Kidney epithelial cell (primary cell): ENCODE measurements around the gene ALKBH3. TPM values are rescaled to one million over a fixed set of nuclear protein-coding genes. Genes with fewer than 3 reads are reported as not detected.

Experiments
- DNase-seq: peaks from one replicate; pipeline ENCODE4 v3.0.0-alpha.2; 2010; ENCODE audit warnings: low read depth
- H3K27me3 ChIP-seq: 2 replicates; pipeline ENCODE4 v1.6.0; 2011; ENCODE audit warnings: low read length; ENCODE audit not compliant: control insufficient read depth, insufficient read depth
- H3K36me3 ChIP-seq: 2 replicates; pipeline ENCODE4 v1.5.1; 2011; ENCODE audit warnings: low read length; ENCODE audit not compliant: control insufficient read depth, insufficient read depth
- H3K4me3 ChIP-seq: 2 replicates; pipeline ENCODE4 v1.5.1; 2011; ENCODE audit warnings: low read depth, mild to moderate bottlenecking, control low read depth, low read length
- CTCF ChIP-seq: IDR thresholded peaks from 2 replicates; pipeline ENCODE4 v1.5.1; 2011; ENCODE audit warnings: mild to moderate bottlenecking, moderate library complexity, low read length, control low read depth, inconsistent platforms; ENCODE audit not compliant: insufficient read depth, poor library complexity, severe bottlenecking
- total RNA-seq: library from RNA; depleted of rRNA; stranded (reverse); fragments of >200 nt; gene quantifications from 2 replicates; pipeline ENCODE4 v1.2.3, GENCODE V29; 2015

ALKBH3 gene
- total RNA-seq, 1 donor from 2014 or later: 48.0 TPM

- DNase-seq: no peak
- H3K36me3 ChIP-seq: no peaks in the 10 kb centered on the region
- no peaks in the 10 kb centered on the region for H3K27me3 ChIP-seq
- H3K4me3 ChIP-seq: no peak overlapping the region
- no peak for TF ChIP-seq CTCF
Measured at GRCh38 chr11:43928721-43929120, 48.1 kb downstream of the ALKBH3 start.

GRCh38 chr11:43930868-43931716, 50.5 kb downstream of the ALKBH3 start:
- no peak for DNase-seq
- H3K4me3 ChIP-seq: no peak overlapping the region
- no peaks in the 10 kb centered on the region for H3K27me3 ChIP-seq
- H3K36me3 ChIP-seq: no peaks in the 10 kb centered on the region
- TF ChIP-seq CTCF: no peak

- H3K4me3 ChIP-seq: no peak overlapping the region
- no peaks in the 10 kb centered on the region for H3K36me3 ChIP-seq
- DNase-seq: no peak
- no peak for TF ChIP-seq CTCF
- H3K27me3 ChIP-seq: no peaks in the 10 kb centered on the region
Measured at GRCh38 chr11:43931717-43932039, 51.0 kb downstream of the ALKBH3 start.

- Histone ChIP-seq H3K36me3 (no peaks in the 10 kb centered on the region), H3K27me3 (no peaks in the 10 kb centered on the region), H3K4me3 (no peak overlapping the region)
- no peak for DNase-seq
- TF ChIP-seq CTCF: no peak
Measured at GRCh38 chr11:43933226-43933607, 52.6 kb downstream of the ALKBH3 start.

- H3K36me3 ChIP-seq: no peaks in the 10 kb centered on the region
- DNase-seq: no peak
- no peak overlapping the region for H3K4me3 ChIP-seq
- H3K27me3 ChIP-seq: no peaks in the 10 kb centered on the region
- no peak for TF ChIP-seq CTCF
Measured at GRCh38 chr11:43933608-43934551, 53.2 kb downstream of the ALKBH3 start.
